RPMI7951 (cell line): ENCODE measurements around the gene CPEB1. TPM values are rescaled to one million over a fixed set of nuclear protein-coding genes. Genes with fewer than 3 reads are reported as not detected.
"Not testable (repeated sequence)": the region's sequence is repeated elsewhere in the genome, so short reads cannot be mapped to it uniquely, and the experiment has no call there.

Experiments used
- DNase-seq: peaks from one replicate; pipeline ENCODE4 v3.0.0-alpha.2; 2012; ENCODE audit warnings: low read depth
- total RNA-seq: library from RNA; depleted of rRNA; stranded (reverse); fragments of >200 nt; shearing (Covaris generic); gene quantifications from 2 replicates; pipeline ENCODE4 v1.2.3, GENCODE V29; 2014; rRNA removed

Gene CPEB1
- total RNA-seq, 1 experiment from 2014 or later: 12.1 TPM

- DNase-seq: not testable (repeated sequence)
These were observed 133.6 kb downstream of the CPEB1 start for GRCh38 chr15:82513587-82513986.

- DNase-seq: not testable (repeated sequence)
These were observed 139.5 kb downstream of the CPEB1 start for GRCh38 chr15:82507693-82508092.

GRCh38 chr15:82507087-82507486 lies 140.1 kb downstream of the CPEB1 start:
- not testable (repeated sequence) for DNase-seq

- DNase-seq: not testable (repeated sequence)
These were observed 141.3 kb downstream of the CPEB1 start for GRCh38 chr15:82505842-82506241.

- DNase-seq: not testable (repeated sequence)
These were observed 143.1 kb downstream of the CPEB1 start for GRCh38 chr15:82504074-82504473.

GRCh38 chr15:82502700-82503339 lies 144.3 kb downstream of the CPEB1 start:
- DNase-seq: not testable (repeated sequence)

- DNase-seq: peak; percentile 40
These were observed 146.4 kb downstream of the CPEB1 start for GRCh38 chr15:82500772-82501171.

GRCh38 chr15:82497978-82498377 lies 149.2 kb downstream of the CPEB1 start:
- not testable (repeated sequence) for DNase-seq

Other genes starting within 250 kb of the CPEB1 start
- 1.9 TPM in 2 replicates for gene GOLGA6L9, start 217.5 kb downstream of the CPEB1 start, total RNA-seq
- 5,523 and 5,603 TPM in 2 replicates for gene RPS17, start 106.9 kb downstream of the CPEB1 start, total RNA-seq
- gene AP3B2, start 62.5 kb upstream of the CPEB1 start, total RNA-seq: 1.4 and 1.7 TPM in 2 replicates
- not detected in 2 replicates for gene FSD2, start 158.7 kb upstream of the CPEB1 start, total RNA-seq
- 2.8 and 3.6 TPM in 2 replicates for gene WHAMM, start 162.3 kb upstream of the CPEB1 start, total RNA-seq